MM.1S (cell line): ENCODE measurements around the gene KRTAP4-1.

ENCODE experiments used
- EZH2 ChIP-seq: fragments of 300-600 bp; sonication (generic); optimal IDR thresholded peaks from 2 replicates; pipeline ENCODE3; 2017; ENCODE audit warnings: low read depth, mild to moderate bottlenecking, antibody characterized with exemption, low read length, mixed read lengths
- EZH2phosphoT487 ChIP-seq: fragments of 300-600 bp; sonication (generic); IDR thresholded peaks from 2 replicates; pipeline ENCODE4 v1.6.1; 2018; ENCODE audit warnings: antibody characterized with exemption, low read length
- TF ChIP-seq, protein P1 (sequence below): fragments of 300-600 bp; sonication (generic); IDR thresholded peaks from 2 replicates; pipeline ENCODE4 v1.5.1; 2016; ENCODE audit warnings: antibody characterized with exemption, low read length, mixed read lengths

GRCh38 chr17:41177727-41178271 is 6.9 kb downstream of the KRTAP4-1 start, which contains the start of gene KRTAP4-2:
- TF ChIP-seq, protein P1, sequence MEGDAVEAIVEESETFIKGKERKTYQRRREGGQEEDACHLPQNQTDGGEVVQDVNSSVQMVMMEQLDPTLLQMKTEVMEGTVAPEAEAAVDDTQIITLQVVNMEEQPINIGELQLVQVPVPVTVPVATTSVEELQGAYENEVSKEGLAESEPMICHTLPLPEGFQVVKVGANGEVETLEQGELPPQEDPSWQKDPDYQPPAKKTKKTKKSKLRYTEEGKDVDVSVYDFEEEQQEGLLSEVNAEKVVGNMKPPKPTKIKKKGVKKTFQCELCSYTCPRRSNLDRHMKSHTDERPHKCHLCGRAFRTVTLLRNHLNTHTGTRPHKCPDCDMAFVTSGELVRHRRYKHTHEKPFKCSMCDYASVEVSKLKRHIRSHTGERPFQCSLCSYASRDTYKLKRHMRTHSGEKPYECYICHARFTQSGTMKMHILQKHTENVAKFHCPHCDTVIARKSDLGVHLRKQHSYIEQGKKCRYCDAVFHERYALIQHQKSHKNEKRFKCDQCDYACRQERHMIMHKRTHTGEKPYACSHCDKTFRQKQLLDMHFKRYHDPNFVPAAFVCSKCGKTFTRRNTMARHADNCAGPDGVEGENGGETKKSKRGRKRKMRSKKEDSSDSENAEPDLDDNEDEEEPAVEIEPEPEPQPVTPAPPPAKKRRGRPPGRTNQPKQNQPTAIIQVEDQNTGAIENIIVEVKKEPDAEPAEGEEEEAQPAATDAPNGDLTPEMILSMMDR, result no peak
- no peak for TF ChIP-seq EZH2
- TF ChIP-seq EZH2phosphoT487, result no peak
